Endothelial cell of umbilical vein (primary cell): ENCODE data around the gene TNFRSF8. TPM values are rescaled to one million over a fixed set of nuclear protein-coding genes. Genes with fewer than 3 reads are reported as not detected.

Experiments used
- BruUV-seq: library from RNA; stranded (reverse); fragments of 400-500 nt; replicated peaks from 2 replicates; lab custom pipeline; 2021; lab: Mats Ljungman, UMichigan
- CTCF ChIA-PET: fragments of 300-600, 350-600 bp; sonication (Branson Sonifier 250); formaldehyde crosslinking; loops from one replicate; lab custom pipeline; 2021; ENCODE audit warnings: antibody characterized with exemption, inconsistent platforms; lab: Charles Lee
- POLR2A ChIA-PET: fragments of 300-600, 350-600 bp; sonication (Branson Sonifier 250); formaldehyde crosslinking; loops from one replicate; lab custom pipeline; 2021; ENCODE audit warnings: antibody characterized with exemption, inconsistent platforms; lab: Charles Lee
- DNase-seq: peaks from one replicate; pipeline ENCODE4 v3.0.0-alpha.2; 2011; ENCODE audit warnings: low read depth, low spot score
- FAIRE-seq: peaks from 2 replicates; lab custom pipeline; 2011; peaks lifted over from hg19 to GRCh38; lab: Jason Lieb, UNC
- H2AFZ ChIP-seq: 2 replicates; pipeline ENCODE4 v1.6.0; 2012; ENCODE audit warnings: low read depth, low read length, control low read depth, inconsistent platforms
- H3K27ac ChIP-seq: 2 replicates; pipeline ENCODE4 v1.5.1; 2011; ENCODE audit warnings: low read depth, mild to moderate bottlenecking, control low read depth, low read length, moderate library complexity; ENCODE audit not compliant: insufficient read depth
- H3K27me3 ChIP-seq, 2 experiments: 2 replicates each; pipeline versions ENCODE4 v1.6.0 to v1.6.1; 2011; ENCODE audit warnings: low read length in 2 of 2, mixed read lengths in 1 of 2; ENCODE audit not compliant: control insufficient read depth in 2 of 2, insufficient read depth in 2 of 2
- H3K36me3 ChIP-seq, 2 experiments: 2 replicates in 1 of 2; 3 replicates in 1 of 2; pipeline ENCODE4 v1.5.1; 2011; ENCODE audit warnings: low read length in 2 of 2, mild to moderate bottlenecking in 1 of 2, moderate library complexity in 1 of 2; ENCODE audit not compliant: control insufficient read depth in 2 of 2, insufficient read depth in 2 of 2; ENCODE audit errors: extremely low read depth in 1 of 2
- H3K4me1 ChIP-seq: 3 replicates; pipeline ENCODE4 v1.5.1; 2011; ENCODE audit warnings: mild to moderate bottlenecking, low read length; ENCODE audit not compliant: control insufficient read depth, insufficient read depth; ENCODE audit errors: extremely low read depth
- H3K4me2 ChIP-seq: 2 replicates; pipeline ENCODE4 v1.6.1; 2011; ENCODE audit warnings: low read length, control low read depth, mixed read lengths; ENCODE audit not compliant: insufficient read depth
- H3K4me3 ChIP-seq, 3 experiments: fragments of 200-600 bp in 1 of 3; sonication (generic), shearing (Covaris generic) in 1 of 3; replicated peaks in 1 of 3; 2 replicates each; pipeline ENCODE4 v1.5.1; 2011 to 2016; ENCODE audit warnings: control low read depth in 3 of 3, low read length in 3 of 3, mild to moderate bottlenecking in 2 of 3, inconsistent platforms in 1 of 3, low read depth in 1 of 3, moderate library complexity in 1 of 3; ENCODE audit not compliant: insufficient read depth in 1 of 3
- H3K79me2 ChIP-seq: 2 replicates; pipeline ENCODE4 v1.6.0; 2012; ENCODE audit warnings: low read length, inconsistent platforms; ENCODE audit not compliant: control insufficient read depth, insufficient read depth
- H3K9ac ChIP-seq: replicated peaks from 2 replicates; pipeline ENCODE3; 2011; ENCODE audit warnings: low read length, control low read depth; ENCODE audit not compliant: insufficient read depth; ENCODE audit errors: extremely low read depth
- H3K9me1 ChIP-seq: replicated peaks from 3 replicates; pipeline ENCODE4 v1.6.0; 2011; ENCODE audit warnings: mild to moderate bottlenecking, low read length; ENCODE audit not compliant: control insufficient read depth, insufficient read depth; ENCODE audit errors: extremely low read depth
- H3K9me3 ChIP-seq: replicated peaks from 2 replicates; pipeline ENCODE4 v1.5.1; 2012; ENCODE audit warnings: low read length, inconsistent platforms; ENCODE audit not compliant: control insufficient read depth, insufficient read depth
- H4K20me1 ChIP-seq: replicated peaks from 2 replicates; pipeline ENCODE3; 2011; ENCODE audit warnings: mild to moderate bottlenecking, low read length; ENCODE audit not compliant: control insufficient read depth, insufficient read depth; ENCODE audit errors: extremely low read depth
- EZH2 ChIP-seq: IDR thresholded peaks from 2 replicates; pipeline ENCODE4 v1.6.1; 2012; ENCODE audit warnings: borderline replicate concordance, low read depth, mild to moderate bottlenecking, moderate library complexity, low read length, inconsistent platforms; ENCODE audit not compliant: severe bottlenecking
- FOS ChIP-seq: IDR thresholded peaks from 2 replicates; pipeline ENCODE4 v1.6.1; 2011; ENCODE audit warnings: mild to moderate bottlenecking, low read length, moderate library complexity, borderline replicate concordance; ENCODE audit not compliant: insufficient read depth
- GATA2 ChIP-seq: IDR thresholded peaks from 2 replicates; pipeline ENCODE4 v1.7.0; 2011; ENCODE audit warnings: low read depth, mild to moderate bottlenecking, moderate library complexity, mixed read lengths, low read length; ENCODE audit not compliant: insufficient read length, insufficient read depth
- JUN ChIP-seq: IDR thresholded peaks from 2 replicates; pipeline ENCODE4 v1.6.1; 2011; ENCODE audit warnings: borderline replicate concordance, low read depth; ENCODE audit not compliant: insufficient read length, insufficient read depth
- MYC ChIP-seq: IDR thresholded peaks from one replicate; pipeline ENCODE4 v1.6.1; 2011; ENCODE audit warnings: mild to moderate bottlenecking, low read depth, low read length
- POLR2A ChIP-seq: IDR thresholded peaks from 2 replicates; pipeline ENCODE4 v1.6.1; 2012; ENCODE audit warnings: low read depth, mild to moderate bottlenecking, control low read depth, low read length
- POLR2AphosphoS5 ChIP-seq: IDR thresholded peaks from 2 replicates; pipeline ENCODE4 v1.6.1; 2012; ENCODE audit warnings: low read depth, mild to moderate bottlenecking, control low read depth, low read length, moderate library complexity; ENCODE audit not compliant: insufficient read depth
- dilution Hi-C: fragments of 300-500 bp; cut with MboI; formaldehyde crosslinking; loops from one replicate; pipeline ENCODE4 v1.15.0; 2019; ENCODE audit warnings: low sequenced_read_pairs; ENCODE audit not compliant: extremely low pct_ligation_motif_present
- intact Hi-C: fragments of 100-400 bp; cut with micrococcal nuclease; formaldehyde crosslinking; loops from one replicate; pipeline ENCODE4 v1.10.0; 2022
- polyA plus RNA-seq, 4 experiments: library from polyadenylated mRNA; depleted of rRNA in 3 of 4; stranded (reverse) in 3 of 4; unstranded in 1 of 4; fragments of >200 nt; gene quantifications; 2 replicates each; pipeline versions ENCODE4 v1.2.1 to v1.2.3, GENCODE V29; 2011 to 2012; ENCODE audit warnings: missing spikeins in 1 of 4
- total RNA-seq: library from RNA; stranded (reverse); gene quantifications from 2 replicates; pipeline ENCODE4 v1.2.3, GENCODE V29; 2021
- TF ChIP-seq, protein P1 (sequence below), 2 donors: IDR thresholded peaks; 1 replicate in 1 of 2; 2 replicates in 1 of 2; pipeline ENCODE4 v1.5.1; 2011; ENCODE audit warnings: low read length in 2 of 2, mild to moderate bottlenecking in 2 of 2, moderate library complexity in 2 of 2, control low read depth in 1 of 2, inconsistent platforms in 1 of 2, low read depth in 1 of 2; ENCODE audit not compliant: insufficient read depth in 1 of 2; ENCODE audit errors: extremely low read depth in 1 of 2
- TF ChIP-seq, protein P2 (sequence below): IDR thresholded peaks from 2 replicates; pipeline ENCODE4 v1.6.1; 2011; ENCODE audit not compliant: insufficient read depth, insufficient read length

Gene TNFRSF8
- total and polyA plus RNA-seq, 2 donors (not counting 3 experiments of a cell fraction or from before 2014, with no cell fraction given): 0.47 TPM; not detected in 1

DNA sequence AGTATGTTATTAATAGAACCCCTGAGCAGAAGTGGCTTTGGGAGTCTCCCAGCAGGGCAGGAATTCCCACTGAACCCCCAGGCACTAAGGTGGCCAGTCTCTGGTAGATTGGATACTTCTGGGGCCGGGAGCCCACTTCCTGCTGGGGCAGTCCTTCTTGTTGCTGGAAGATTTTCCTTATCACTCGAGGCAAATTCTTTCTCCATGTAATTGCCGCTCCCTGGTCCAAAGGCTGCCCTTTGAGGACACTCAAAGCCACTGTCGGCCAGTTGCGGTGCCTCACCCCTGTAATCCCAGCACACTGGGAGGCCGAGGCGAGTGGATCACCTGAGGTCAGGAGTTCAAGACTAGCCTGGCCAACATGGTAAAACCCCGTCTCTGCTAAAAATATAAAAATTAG is 81.1 kb downstream of the TNFRSF8 start:
- H3K4me2 ChIP-seq: no peak overlapping the region

More for the DNA sequence above, 81.1 kb downstream of the TNFRSF8 start:
- H3K4me3 ChIP-seq: no peak overlapping the region
- H3K9me1 ChIP-seq: no peaks in the 10 kb centered on the region
- DNase-seq (no peak), FAIRE-seq (no peak)
- H4K20me1 ChIP-seq: no peaks in the 10 kb centered on the region
- H3K79me2 ChIP-seq: no peaks in the 10 kb centered on the region
- dilution Hi-C loops (no loop called here), intact Hi-C loops (no loop called here)
- no peak overlapping the region for H3K27ac ChIP-seq
- H3K9ac ChIP-seq: no peak overlapping the region
- TF ChIP-seq POLR2AphosphoS5 (no peak), JUN (no peak), MYC (no peak), FOS (no peak), EZH2 (no peak), GATA2 (no peak), POLR2A (no peak)
- TF ChIP-seq, protein P1, sequence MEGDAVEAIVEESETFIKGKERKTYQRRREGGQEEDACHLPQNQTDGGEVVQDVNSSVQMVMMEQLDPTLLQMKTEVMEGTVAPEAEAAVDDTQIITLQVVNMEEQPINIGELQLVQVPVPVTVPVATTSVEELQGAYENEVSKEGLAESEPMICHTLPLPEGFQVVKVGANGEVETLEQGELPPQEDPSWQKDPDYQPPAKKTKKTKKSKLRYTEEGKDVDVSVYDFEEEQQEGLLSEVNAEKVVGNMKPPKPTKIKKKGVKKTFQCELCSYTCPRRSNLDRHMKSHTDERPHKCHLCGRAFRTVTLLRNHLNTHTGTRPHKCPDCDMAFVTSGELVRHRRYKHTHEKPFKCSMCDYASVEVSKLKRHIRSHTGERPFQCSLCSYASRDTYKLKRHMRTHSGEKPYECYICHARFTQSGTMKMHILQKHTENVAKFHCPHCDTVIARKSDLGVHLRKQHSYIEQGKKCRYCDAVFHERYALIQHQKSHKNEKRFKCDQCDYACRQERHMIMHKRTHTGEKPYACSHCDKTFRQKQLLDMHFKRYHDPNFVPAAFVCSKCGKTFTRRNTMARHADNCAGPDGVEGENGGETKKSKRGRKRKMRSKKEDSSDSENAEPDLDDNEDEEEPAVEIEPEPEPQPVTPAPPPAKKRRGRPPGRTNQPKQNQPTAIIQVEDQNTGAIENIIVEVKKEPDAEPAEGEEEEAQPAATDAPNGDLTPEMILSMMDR (IDR thresholded peaks at IDR 0.05; ENCODE audit: extremely low read depth in 1 of 2, insufficient read depth in 1 of 2, low read depth in 1 of 2, low read length in 2 of 2): no peak
- TF ChIP-seq, protein P2, sequence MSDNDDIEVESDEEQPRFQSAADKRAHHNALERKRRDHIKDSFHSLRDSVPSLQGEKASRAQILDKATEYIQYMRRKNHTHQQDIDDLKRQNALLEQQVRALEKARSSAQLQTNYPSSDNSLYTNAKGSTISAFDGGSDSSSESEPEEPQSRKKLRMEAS: no peak
- no peaks in the 10 kb centered on the region for H3K9me3 ChIP-seq
- ChIA-PET CTCF (interaction anchor here (1.3 kb wide), 1 partner anchor 18 kb away, joined by 5 read pairs; no protein-coding TSS in a partner anchor), POLR2A (no interaction called here)
- H2AFZ ChIP-seq: no peak overlapping the region
- H3K27me3 ChIP-seq: no peaks in the 10 kb centered on the region
- H3K36me3 ChIP-seq: no peaks in the 10 kb centered on the region
- H3K4me1 ChIP-seq: peaks cover 29% of the 10 kb centered on the region
- BruUV-seq: no TSS peak
